Kidney epithelial cell (primary cell): ENCODE measurements around the gene SLC5A5. TPM values are rescaled to one million over a fixed set of nuclear protein-coding genes. Genes with fewer than 3 reads are reported as not detected.
"Not testable (repeated sequence)": the region's sequence is repeated elsewhere in the genome, so short reads cannot be mapped to it uniquely, and the experiment has no call there.

Experiments used
- DNase-seq: peaks from one replicate; pipeline ENCODE4 v3.0.0-alpha.2; 2010; ENCODE audit warnings: low read depth
- H3K27me3 ChIP-seq: 2 replicates; pipeline ENCODE4 v1.6.0; 2011; ENCODE audit warnings: low read length; ENCODE audit not compliant: control insufficient read depth, insufficient read depth
- H3K36me3 ChIP-seq: 2 replicates; pipeline ENCODE4 v1.5.1; 2011; ENCODE audit warnings: low read length; ENCODE audit not compliant: control insufficient read depth, insufficient read depth
- H3K4me3 ChIP-seq: 2 replicates; pipeline ENCODE4 v1.5.1; 2011; ENCODE audit warnings: low read depth, mild to moderate bottlenecking, control low read depth, low read length
- CTCF ChIP-seq: IDR thresholded peaks from 2 replicates; pipeline ENCODE4 v1.5.1; 2011; ENCODE audit warnings: mild to moderate bottlenecking, moderate library complexity, low read length, control low read depth, inconsistent platforms; ENCODE audit not compliant: insufficient read depth, poor library complexity, severe bottlenecking
- total RNA-seq: library from RNA; depleted of rRNA; stranded (reverse); fragments of >200 nt; gene quantifications from 2 replicates; pipeline ENCODE4 v1.2.3, GENCODE V29; 2015

Gene SLC5A5
- total RNA-seq, 1 donor from 2014 or later, result 0.13 TPM

- H3K27me3 ChIP-seq, result no peaks in the 10 kb centered on the region
- no peak for DNase-seq
- no peak for TF ChIP-seq CTCF
- no peak overlapping the region for H3K4me3 ChIP-seq
- no peaks in the 10 kb centered on the region for H3K36me3 ChIP-seq
Measured at GRCh38 chr19:17915940-17916593, 44.3 kb downstream of the SLC5A5 start.

GRCh38 chr19:17918151-17918550, 46.4 kb downstream of the SLC5A5 start:
- not testable (repeated sequence) for H3K27me3 ChIP-seq, DNase-seq, H3K36me3 ChIP-seq

GRCh38 chr19:17919122-17919521, 47.4 kb downstream of the SLC5A5 start:
- DNase-seq, H3K27me3 ChIP-seq, H3K4me3 ChIP-seq, H3K36me3 ChIP-seq: not testable (repeated sequence)

More at GRCh38 chr19:17918151-17918550, 46.4 kb downstream of the SLC5A5 start:
- H3K4me3 ChIP-seq, result not testable (repeated sequence)

GRCh38 chr19:17920527-17920926, 48.8 kb downstream of the SLC5A5 start:
- Histone ChIP-seq H3K27me3 (no peaks in the 10 kb centered on the region), H3K4me3 (no peak overlapping the region), H3K36me3 (no peaks in the 10 kb centered on the region)
- TF ChIP-seq CTCF, result no peak
- no peak for DNase-seq

GRCh38 chr19:17922138-17922537, 50.4 kb downstream of the SLC5A5 start:
- TF ChIP-seq CTCF, result no peak
- H3K4me3 ChIP-seq, result no peak overlapping the region
- no peak for DNase-seq
- no peaks in the 10 kb centered on the region for H3K36me3 ChIP-seq
- H3K27me3 ChIP-seq, result no peaks in the 10 kb centered on the region

- Histone ChIP-seq H3K4me3 (no peak overlapping the region), H3K36me3 (no peaks in the 10 kb centered on the region), H3K27me3 (no peaks in the 10 kb centered on the region)
- DNase-seq, result no peak
- TF ChIP-seq CTCF, result no peak
Measured at GRCh38 chr19:17926044-17926443, 54.3 kb downstream of the SLC5A5 start.

GRCh38 chr19:17929056-17929455, 57.3 kb downstream of the SLC5A5 start:
- DNase-seq, result no peak
- Histone ChIP-seq H3K27me3 (no peaks in the 10 kb centered on the region), H3K36me3 (no peaks in the 10 kb centered on the region), H3K4me3 (no peak overlapping the region)
- TF ChIP-seq CTCF, result no peak
